Testis (tissue), 2 donors: Measurements from ENCODE around the gene PPP1R3E.

Experiments
- CTCF ChIP-seq, 3 experiments: fragments of 450-650 bp in 2 of 3; fragments of 200-600 bp in 1 of 3; sonication (generic) in 1 of 3; IDR thresholded peaks; one replicate each; pipeline ENCODE4 v1.5.1; 2016 to 2019; ENCODE audit warnings: antibody characterized with exemption in 3 of 3, mild to moderate bottlenecking in 2 of 3, moderate library complexity in 1 of 3
- POLR2A ChIP-seq: fragments of 450-650 bp; IDR thresholded peaks from one replicate; pipeline ENCODE4 v1.6.1; 2017; ENCODE audit warnings: antibody characterized with exemption, mild to moderate bottlenecking, moderate library complexity

DNA sequence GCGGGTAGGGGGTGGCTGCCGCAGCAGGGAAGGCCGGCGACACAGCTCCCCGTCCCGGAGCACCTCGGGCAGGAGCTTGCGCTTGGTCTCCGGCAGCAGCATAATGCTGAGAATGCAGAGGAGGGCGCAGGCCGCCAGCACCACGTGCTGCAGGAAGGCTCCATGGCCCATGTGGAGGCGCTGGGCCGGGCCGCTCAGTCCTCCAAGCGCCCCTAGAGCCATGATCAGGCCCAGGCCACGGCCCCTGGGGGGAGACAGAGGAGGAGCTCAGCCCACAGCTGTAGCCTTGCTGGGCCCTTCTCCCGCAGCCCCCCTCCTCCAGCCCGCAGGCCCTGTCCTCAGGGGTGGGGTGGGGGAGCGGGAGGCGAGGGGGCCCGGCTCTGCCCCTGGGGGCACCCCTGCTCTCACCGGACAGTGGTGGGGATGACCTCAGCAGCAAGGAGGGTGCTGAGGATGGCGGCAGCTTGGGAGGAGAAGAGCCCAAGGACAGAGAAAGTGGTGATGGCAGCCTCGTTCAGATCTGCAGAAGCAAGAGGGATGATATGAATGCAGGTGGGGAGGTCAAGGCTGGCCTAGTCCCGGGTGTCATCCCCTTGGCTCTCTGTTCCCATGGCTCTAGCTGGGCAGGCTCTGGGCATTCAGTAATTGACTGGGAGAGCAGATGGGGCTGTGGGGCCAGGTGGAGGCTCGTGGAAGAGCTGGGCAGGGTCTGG is 44.2 kb upstream of the PPP1R3E start:
- TF ChIP-seq CTCF (IDR thresholded peaks at IDR 0.05) (no peak), POLR2A (no peak)
